IMR-90 (cell line): ENCODE results near the gene TMEM213. TPM values are rescaled to one million over a fixed set of nuclear protein-coding genes. Genes with fewer than 3 reads are reported as not detected.

Experiments used
- ATAC-seq: fragments of 200-7000 bp; cut with Tn5 transposase; 2 replicates; pipeline ENCODE4 v1.9.1; 2020; ENCODE audit warnings: low read depth, mild to moderate bottlenecking, moderate library complexity
- BruUV-seq: library from RNA; stranded (reverse); fragments of 400-500 nt; replicated peaks from 2 replicates; lab custom pipeline; 2021; lab: Mats Ljungman, UMichigan
- CTCF ChIA-PET: fragments of 300-600 bp; formaldehyde crosslinking; extraction: SDS; loops from one replicate; lab custom pipeline; 2021; ENCODE audit warnings: antibody characterized with exemption; lab: Yijun Ruan, JAX
- POLR2A ChIA-PET: fragments of 300-600 bp; sonication (Branson Sonifier 250); formaldehyde crosslinking; loops from one replicate; lab custom pipeline; 2022; ENCODE audit warnings: antibody characterized with exemption; ENCODE audit not compliant: unreplicated experiment; lab: Charles Lee
- DNase-seq: peaks from one replicate; pipeline ENCODE4 v3.0.0; 2013
- H2AFZ ChIP-seq: replicated peaks from 2 replicates; pipeline ENCODE3; 2013; ENCODE audit warnings: low read length, mild to moderate bottlenecking; ENCODE audit not compliant: poor library complexity
- H2AK5ac ChIP-seq: 2 replicates; pipeline ENCODE4 v1.6.1; 2013; ENCODE audit warnings: low read depth, low read length, inconsistent platforms
- H2AK9ac ChIP-seq: replicated peaks from 2 replicates; pipeline ENCODE3; 2013; ENCODE audit warnings: mild to moderate bottlenecking, low read depth, low read length, moderate library complexity; ENCODE audit not compliant: poor library complexity
- H2BK120ac ChIP-seq: 2 replicates; pipeline ENCODE4 v1.6.1; 2013; ENCODE audit warnings: low read depth, low read length, inconsistent platforms
- H2BK15ac ChIP-seq: 3 replicates; pipeline ENCODE4 v1.6.1; 2013; ENCODE audit warnings: low read depth, low read length, inconsistent platforms
- H2BK20ac ChIP-seq: 2 replicates; pipeline ENCODE4 v1.6.1; 2013; ENCODE audit warnings: low read depth, mild to moderate bottlenecking, inconsistent platforms, low read length, moderate library complexity
- H2BK5ac ChIP-seq: 2 replicates; pipeline ENCODE4 v1.6.1; 2013; ENCODE audit warnings: mild to moderate bottlenecking, low read depth, low read length, inconsistent platforms; ENCODE audit not compliant: poor library complexity, severe bottlenecking
- H3K14ac ChIP-seq: replicated peaks from 2 replicates; pipeline ENCODE4 v1.6.1; 2013; ENCODE audit warnings: low read depth, low read length, inconsistent platforms
- H3K18ac ChIP-seq: 2 replicates; pipeline ENCODE4 v1.6.1; 2013; ENCODE audit warnings: low read depth, low read length, control low read depth
- H3K23ac ChIP-seq: 2 replicates; pipeline ENCODE4 v1.6.1; 2013; ENCODE audit warnings: low read depth, low read length, inconsistent platforms
- H3K27ac ChIP-seq: 2 replicates; pipeline ENCODE4 v1.5.1; 2013; ENCODE audit warnings: mild to moderate bottlenecking, control low read depth, low read length; ENCODE audit not compliant: insufficient read depth
- H3K27me3 ChIP-seq: 2 replicates; pipeline ENCODE4 v1.6.1; 2013; ENCODE audit warnings: low read length; ENCODE audit not compliant: control insufficient read depth, insufficient read depth
- H3K36me3 ChIP-seq: 2 replicates; pipeline ENCODE4 v1.6.1; 2013; ENCODE audit warnings: low read length, mixed read lengths; ENCODE audit not compliant: control insufficient read depth, insufficient read depth
- H3K4ac ChIP-seq: 2 replicates; pipeline ENCODE4 v1.6.1; 2013; ENCODE audit warnings: low read depth, low read length, inconsistent platforms
- H3K4me1 ChIP-seq: 2 replicates; pipeline ENCODE4 v1.6.1; 2013; ENCODE audit warnings: low read length, mixed read lengths; ENCODE audit not compliant: control insufficient read depth, insufficient read depth
- H3K4me2 ChIP-seq: 2 replicates; pipeline ENCODE4 v1.6.1; 2013; ENCODE audit warnings: low read depth, mild to moderate bottlenecking, control low read depth, low read length, moderate library complexity
- H3K4me3 ChIP-seq: 2 replicates; pipeline ENCODE4 v1.5.1; 2013; ENCODE audit warnings: low read depth, mild to moderate bottlenecking, control low read depth, low read length, moderate library complexity; ENCODE audit not compliant: insufficient read depth
- H3K56ac ChIP-seq: 2 replicates; pipeline ENCODE4 v1.6.1; 2013; ENCODE audit warnings: low read length, inconsistent platforms; ENCODE audit not compliant: insufficient read depth; ENCODE audit errors: extremely low read depth
- H3K79me1 ChIP-seq, 2 experiments: 2 replicates each; pipeline ENCODE4 v1.6.1; 2013; ENCODE audit warnings: low read length in 2 of 2, inconsistent platforms in 1 of 2, low read depth in 1 of 2
- H3K9ac ChIP-seq: 2 replicates; pipeline ENCODE4 v1.6.1; 2013; ENCODE audit warnings: low read depth, low read length, control low read depth
- H3K9me1 ChIP-seq: 2 replicates; pipeline ENCODE4 v1.6.1; 2013; ENCODE audit warnings: low read length, inconsistent platforms; ENCODE audit not compliant: insufficient read depth
- H3K9me3 ChIP-seq: 2 replicates; pipeline ENCODE4 v1.6.1; 2013; ENCODE audit warnings: low read length; ENCODE audit not compliant: control insufficient read depth, insufficient read depth
- H4K20me1 ChIP-seq: 2 replicates; pipeline ENCODE4 v1.6.1; 2013; ENCODE audit warnings: low read length, inconsistent platforms; ENCODE audit not compliant: insufficient read depth
- H4K5ac ChIP-seq: 2 replicates; pipeline ENCODE4 v1.6.1; 2013; ENCODE audit warnings: mild to moderate bottlenecking, low read depth, low read length, control low read depth
- H4K8ac ChIP-seq, 2 experiments: 2 replicates each; pipeline ENCODE4 v1.6.1; 2013; ENCODE audit warnings: low read depth in 2 of 2, low read length in 2 of 2, control low read depth in 1 of 2, inconsistent platforms in 1 of 2
- H4K91ac ChIP-seq: 2 replicates; pipeline ENCODE4 v1.6.1; 2013; ENCODE audit warnings: low read depth, low read length, inconsistent platforms; ENCODE audit not compliant: insufficient read depth
- MAFK ChIP-seq: IDR thresholded peaks from 2 replicates; pipeline ENCODE4 v1.6.1; 2012; ENCODE audit warnings: low read depth, low read length, improper control_type of control experiment
- MAZ ChIP-seq: IDR thresholded peaks from 2 replicates; pipeline ENCODE4 v1.6.1; 2012; ENCODE audit warnings: low read depth, mild to moderate bottlenecking, low read length, improper control_type of control experiment, moderate library complexity, borderline replicate concordance
- NFE2L2 ChIP-seq: fragments of 150-350 bp; IDR thresholded peaks from 2 replicates; pipeline ENCODE4 v1.6.1; 2016; ENCODE audit warnings: low read depth, mild to moderate bottlenecking, low read length
- SMC3 ChIP-seq: fragments of 150-350 bp; IDR thresholded peaks from 2 replicates; pipeline ENCODE4 v1.6.1; 2016; ENCODE audit warnings: low read depth, mild to moderate bottlenecking, antibody characterized with exemption, low read length, moderate library complexity
- WGBS, 2 experiments: methylation state at CpG; one replicate each; pipeline versions ENCODE4 v1.1.5 to v1.1.7; 2013; ENCODE audit warnings: missing lambda C conversion rate in 2 of 2; ENCODE audit not compliant: insufficient read length in 1 of 2; ENCODE audit errors: extremely low coverage in 2 of 2; 5-methylcytosine and 5-hydroxymethylcytosine counted together
- dilution Hi-C: fragments of 300-500 bp; cut with HindIII; formaldehyde crosslinking; loops from one replicate; pipeline ENCODE4 v1.14.3; 2018; ENCODE audit warnings: low sequenced_read_pairs; ENCODE audit not compliant: unreplicated experiment
- in situ Hi-C: fragments of 300-500 bp; cut with MboI; formaldehyde crosslinking; loops from 3 replicates; pipeline ENCODE4 v1.14.3; 2019; ENCODE audit warnings: low sequenced_read_pairs, inconsistent platforms, mixed read lengths
- intact Hi-C: fragments of 100-400 bp; cut with micrococcal nuclease; formaldehyde crosslinking; loops from 2 replicates; pipeline ENCODE4 v1.10.0; 2022
- polyA plus RNA-seq, 3 experiments: library from polyadenylated mRNA; depleted of rRNA; stranded (reverse); fragments of >200 nt; gene quantifications; 2 replicates each; pipeline ENCODE4 v1.2.3, GENCODE V29; 2012; ENCODE audit warnings: low replicate concordance in 1 of 3
- total RNA-seq: library from RNA; depleted of rRNA; stranded (reverse); fragments of >200 nt; gene quantifications from 2 replicates; pipeline ENCODE4 v1.2.3, GENCODE V29; 2012
- TF ChIP-seq, protein P1 (sequence below): fragments of 150-350 bp; IDR thresholded peaks from 2 replicates; pipeline ENCODE4 v1.6.1; 2016; ENCODE audit warnings: low read depth, mild to moderate bottlenecking, low read length, moderate library complexity, borderline replicate concordance

Gene TMEM213
- total and polyA plus RNA-seq, 2 of the 4 experiments (the other 2 are of a cell fraction), result not detected

DNA sequence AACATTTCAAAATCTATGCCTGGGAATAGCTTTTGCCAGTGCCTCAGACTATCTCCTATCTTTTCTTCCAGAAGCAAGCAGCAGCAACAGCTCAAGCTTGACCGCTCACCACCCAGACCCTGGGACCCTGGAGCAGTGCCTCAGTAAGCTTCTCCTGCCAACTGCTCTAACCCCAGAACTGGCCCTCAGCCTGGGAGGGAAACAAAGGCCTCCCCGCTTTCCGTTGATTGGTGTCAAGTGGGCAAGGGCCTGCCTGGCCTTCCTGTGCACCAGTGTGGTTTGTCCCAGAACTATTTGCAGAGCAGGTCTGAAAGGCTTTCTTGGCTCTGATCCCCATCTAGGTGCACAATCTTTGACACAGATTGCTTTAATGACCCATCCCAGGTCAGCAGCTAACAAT, 3.5 kb downstream of the TMEM213 start:
- no peak overlapping the region for H3K56ac ChIP-seq
- H3K4me3 ChIP-seq, result no peak overlapping the region
- DNase-seq (no peak), ATAC-seq (no peak)
- no peak overlapping the region for H2BK5ac ChIP-seq
- dilution Hi-C loops (no loop called here), intact Hi-C loops (no loop called here), in situ Hi-C loops (no loop called here)
- H3K18ac ChIP-seq, result no peak overlapping the region
- ChIA-PET CTCF (no interaction called here), POLR2A (no interaction called here)
- no peak overlapping the region for H2BK15ac ChIP-seq
- H2AK9ac ChIP-seq, result no peak overlapping the region
- H2AFZ ChIP-seq, result no peak overlapping the region
- no peak overlapping the region for H4K8ac ChIP-seq
- H3K4me2 ChIP-seq, result no peak overlapping the region
- no peak overlapping the region for H3K23ac ChIP-seq
- no peaks in the 10 kb centered on the region for H3K4me1 ChIP-seq
- WGBS, 2 experiments, result 80% methylated on average over 1 of the region's 3 CpGs; no CpG with 5 or more reads in 1 of the 2 experiments
- H3K27ac ChIP-seq, result no peak overlapping the region
- no peak overlapping the region for H2BK20ac ChIP-seq
- no peaks in the 10 kb centered on the region for H3K36me3 ChIP-seq
- H4K20me1 ChIP-seq, result no peaks in the 10 kb centered on the region
- BruUV-seq, result no TSS peak
- H2BK120ac ChIP-seq, result no peak overlapping the region
- H4K91ac ChIP-seq, result no peak overlapping the region
- H3K9me1 ChIP-seq, result no peaks in the 10 kb centered on the region
- no peak overlapping the region for H4K5ac ChIP-seq
- no peaks in the 10 kb centered on the region for H3K79me1 ChIP-seq
- H3K14ac ChIP-seq, result no peak overlapping the region
- H2AK5ac ChIP-seq, result no peak overlapping the region
- H3K9ac ChIP-seq, result no peak overlapping the region
- H3K9me3 ChIP-seq, result no peaks in the 10 kb centered on the region
- no peaks in the 10 kb centered on the region for H3K27me3 ChIP-seq
- TF ChIP-seq NFE2L2, result no peak
- TF ChIP-seq MAZ, result no peak
- no peak for TF ChIP-seq MAFK
- TF ChIP-seq, protein P1, sequence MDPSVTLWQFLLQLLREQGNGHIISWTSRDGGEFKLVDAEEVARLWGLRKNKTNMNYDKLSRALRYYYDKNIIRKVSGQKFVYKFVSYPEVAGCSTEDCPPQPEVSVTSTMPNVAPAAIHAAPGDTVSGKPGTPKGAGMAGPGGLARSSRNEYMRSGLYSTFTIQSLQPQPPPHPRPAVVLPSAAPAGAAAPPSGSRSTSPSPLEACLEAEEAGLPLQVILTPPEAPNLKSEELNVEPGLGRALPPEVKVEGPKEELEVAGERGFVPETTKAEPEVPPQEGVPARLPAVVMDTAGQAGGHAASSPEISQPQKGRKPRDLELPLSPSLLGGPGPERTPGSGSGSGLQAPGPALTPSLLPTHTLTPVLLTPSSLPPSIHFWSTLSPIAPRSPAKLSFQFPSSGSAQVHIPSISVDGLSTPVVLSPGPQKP, result no peak
- TF ChIP-seq SMC3, result no peak
- H3K4ac ChIP-seq, result no peak overlapping the region
